Cardiac muscle cell (in vitro differentiated cells and primary cell): ENCODE measurements around the gene DLK1. TPM values are rescaled to one million over a fixed set of nuclear protein-coding genes. Genes with fewer than 3 reads are reported as not detected.

ENCODE experiments used
- DNase-seq, 2 donors: peaks; one replicate each; pipeline versions ENCODE4 v3.0.0 to v3.0.0-alpha.2; 2010 to 2017; ENCODE audit warnings: low read depth in 1 of 2, low spot score in 1 of 2
- H3K27ac ChIP-seq: fragments of 200-600 bp; sonication (generic); 2 replicates; pipeline ENCODE4 v1.5.1; 2016
- H3K27me3 ChIP-seq: fragments of 200-600 bp; sonication (generic); 2 replicates; pipeline ENCODE4 v1.6.0; 2016; ENCODE audit warnings: control low read depth
- H3K36me3 ChIP-seq: fragments of 200-600 bp; sonication (generic); 2 replicates; pipeline ENCODE4 v1.5.1; 2016; ENCODE audit warnings: control low read depth
- H3K4me1 ChIP-seq: fragments of 200-600 bp; sonication (generic); 2 replicates; pipeline ENCODE4 v1.8.1; 2017; ENCODE audit warnings: low read depth, mild to moderate bottlenecking, mixed run types
- H3K4me3 ChIP-seq: fragments of 200-600 bp; sonication (generic); 2 replicates; pipeline ENCODE4 v1.5.1; 2016; ENCODE audit warnings: mild to moderate bottlenecking
- H3K9me3 ChIP-seq: fragments of 200-600 bp; sonication (generic); 2 replicates; pipeline ENCODE4 v1.5.1; 2017; ENCODE audit warnings: low read depth, mild to moderate bottlenecking, control low read depth
- CTCF ChIP-seq: IDR thresholded peaks from 2 replicates; pipeline ENCODE4 v1.5.1; 2012; ENCODE audit warnings: low read depth, mild to moderate bottlenecking, low read length
- polyA plus RNA-seq: library from polyadenylated mRNA; unstranded; fragments of >200 nt; fragmentation: Nextera tagmentation; extraction: Ambion mirVana; gene quantifications from 2 replicates; pipeline ENCODE4 v1.2.1, GENCODE V29; 2016
- total RNA-seq: library from RNA; depleted of rRNA; stranded (reverse); fragments of >200 nt; gene quantifications from 2 replicates; pipeline ENCODE4 v1.2.3, GENCODE V29; 2016

DLK1 gene
- total and polyA plus RNA-seq, 2 experiments from 2014 or later: 24.0 to 64.1 TPM

- TF ChIP-seq CTCF: no peak
- peaks cover 20% of the 10 kb centered on the region for H3K4me1 ChIP-seq
- H3K4me3 ChIP-seq: no peak overlapping the region
- no peaks in the 10 kb centered on the region for H3K27me3 ChIP-seq
- no peak for DNase-seq
- H3K36me3 ChIP-seq: no peaks in the 10 kb centered on the region
- H3K27ac ChIP-seq: no peak overlapping the region
- H3K9me3 ChIP-seq: no peaks in the 10 kb centered on the region
Measured at GRCh38 chr14:100693877-100694578, 32.7 kb upstream of the DLK1 start.

GRCh38 chr14:100694579-100695422, 31.9 kb upstream of the DLK1 start:
- Histone ChIP-seq H3K4me3 (no peak overlapping the region), H3K4me1 (peaks cover 20% of the 10 kb centered on the region), H3K36me3 (no peaks in the 10 kb centered on the region), H3K9me3 (no peaks in the 10 kb centered on the region), H3K27ac (no peak overlapping the region), H3K27me3 (no peaks in the 10 kb centered on the region)
- DNase-seq: no peak
- no peak for TF ChIP-seq CTCF

- no peak for DNase-seq
- H3K36me3 ChIP-seq: no peaks in the 10 kb centered on the region
- no peaks in the 10 kb centered on the region for H3K9me3 ChIP-seq
- H3K4me3 ChIP-seq: no peak overlapping the region
- H3K4me1 ChIP-seq: peaks cover 20% of the 10 kb centered on the region
- no peaks in the 10 kb centered on the region for H3K27me3 ChIP-seq
- no peak for TF ChIP-seq CTCF
- no peak overlapping the region for H3K27ac ChIP-seq
Measured at GRCh38 chr14:100695423-100695738, 31.3 kb upstream of the DLK1 start.

- peak overlapping the region; percentile 15 for H3K27ac ChIP-seq
- H3K4me1 ChIP-seq: peaks cover 20% of the 10 kb centered on the region
- no peaks in the 10 kb centered on the region for H3K27me3 ChIP-seq
Measured at GRCh38 chr14:100696008-100696407, 30.7 kb upstream of the DLK1 start.

GRCh38 chr14:100696590-100696989, 30.1 kb upstream of the DLK1 start:
- Histone ChIP-seq H3K27ac (peak overlapping the region; percentile 22), H3K36me3 (no peaks in the 10 kb centered on the region), H3K27me3 (no peaks in the 10 kb centered on the region), H3K4me1 (peaks cover 20% of the 10 kb centered on the region), H3K4me3 (no peak overlapping the region), H3K9me3 (no peaks in the 10 kb centered on the region)
- peak; percentile 36 to 48 for DNase-seq
- TF ChIP-seq CTCF: no peak

More at GRCh38 chr14:100696008-100696407, 30.7 kb upstream of the DLK1 start:
- Histone ChIP-seq H3K36me3 (no peaks in the 10 kb centered on the region), H3K9me3 (no peaks in the 10 kb centered on the region), H3K4me3 (no peak overlapping the region)
- DNase-seq: no peak
- no peak for TF ChIP-seq CTCF
